ENCODE measurements around the gene ENOX1. TPM values are rescaled to one million over a fixed set of nuclear protein-coding genes. Genes with fewer than 3 reads are reported as not detected.

Gene ENOX1
- total RNA-seq, 2 experiments from 2014 or later: not detected

DNA sequence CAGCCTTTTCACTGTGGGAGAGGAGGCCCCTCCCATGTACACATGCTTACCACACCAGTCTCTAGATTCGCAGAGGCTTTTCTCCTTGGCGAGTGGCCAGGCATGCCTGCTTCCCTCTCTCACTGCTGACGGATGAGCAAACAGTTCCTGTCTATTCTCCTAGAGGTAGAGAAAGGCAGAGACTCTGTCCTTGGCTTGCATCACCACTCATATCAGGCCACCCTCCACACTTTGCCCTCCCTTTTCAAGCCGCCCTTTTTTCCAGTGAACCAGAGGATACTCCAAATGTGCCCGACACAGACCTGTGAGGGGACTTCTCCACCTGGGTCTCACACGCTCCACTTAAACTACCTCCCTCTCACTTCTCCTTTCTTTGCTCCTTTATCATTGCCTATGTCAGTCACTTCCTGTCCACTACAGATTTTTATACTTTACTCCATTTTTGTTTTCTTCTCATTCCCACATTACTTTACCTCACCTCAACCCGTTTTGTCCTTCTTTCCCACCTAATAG, 478.8 kb downstream of the ENOX1 start:
- ATAC-seq (ENCODE audit: low read depth) (no peak), DNase-seq (no peak)
- Mint-ChIP-seq H3K4me3 (no peak overlapping the region), H3K4me1 (no peaks in the 10 kb centered on the region), H3K36me3 (no peaks in the 10 kb centered on the region), H3K27me3 (peaks cover 36% of the 10 kb centered on the region), H3K27ac (no peak overlapping the region), H3K9me3 (no peaks in the 10 kb centered on the region)
- POLR2A ChIA-PET: no interaction called here

DNA sequence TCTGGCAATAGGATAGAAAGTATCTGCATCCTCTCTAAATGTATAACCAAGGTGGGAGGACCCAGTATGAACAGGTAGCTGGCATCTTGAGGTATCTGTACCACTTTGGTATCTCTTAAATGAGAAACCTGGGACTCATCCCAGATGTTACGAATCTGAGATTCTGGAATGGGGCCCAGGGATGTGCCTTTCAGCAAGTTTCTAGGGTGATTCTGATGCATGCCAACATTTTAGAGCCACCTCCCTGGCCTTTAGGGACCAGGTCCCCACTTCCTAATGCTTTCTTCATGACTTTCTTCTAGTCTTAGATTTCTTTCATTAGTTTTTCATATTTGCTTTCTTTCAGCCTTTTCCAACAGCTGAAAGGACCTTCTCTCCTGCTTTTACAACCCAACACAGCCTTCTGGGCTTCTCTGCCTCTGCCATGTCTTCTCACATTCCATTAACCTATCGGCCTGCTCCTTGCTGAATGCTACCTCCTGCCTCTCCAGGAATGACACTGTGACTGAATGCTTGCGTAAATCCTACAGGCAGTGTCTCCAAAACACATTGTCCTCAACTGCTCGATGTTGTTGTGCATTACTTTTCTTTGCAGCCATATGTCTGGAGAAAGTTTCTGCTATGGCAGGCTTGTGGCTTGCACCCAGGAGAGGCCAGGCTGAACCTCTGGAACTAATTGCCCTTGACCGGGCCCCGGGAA, 479.4 kb downstream of the ENOX1 start:
- Mint-ChIP-seq H3K27me3 (peaks cover 41% of the 10 kb centered on the region), H3K27ac (no peak overlapping the region), H3K9me3 (no peaks in the 10 kb centered on the region), H3K4me3 (no peak overlapping the region), H3K4me1 (no peaks in the 10 kb centered on the region), H3K36me3 (no peaks in the 10 kb centered on the region)
- ATAC-seq (ENCODE audit: low read depth) (no peak), DNase-seq (no peak)
- POLR2A ChIA-PET: no interaction called here

- Mint-ChIP-seq H3K4me3 (no peak overlapping the region), H3K27ac (no peak overlapping the region), H3K36me3 (no peaks in the 10 kb centered on the region), H3K4me1 (no peaks in the 10 kb centered on the region), H3K27me3 (peaks cover 36% of the 10 kb centered on the region), H3K9me3 (no peaks in the 10 kb centered on the region)
- POLR2A ChIA-PET: no interaction called here
- ATAC-seq (ENCODE audit: low read depth) (no peak), DNase-seq (no peak)
These were observed 480.4 kb downstream of the ENOX1 start for GRCh38 chr13:43306372-43306771.

GRCh38 chr13:43305416-43305815, 481.4 kb downstream of the ENOX1 start:
- H3K36me3 Mint-ChIP-seq: no peaks in the 10 kb centered on the region
- no peak overlapping the region for H3K27ac Mint-ChIP-seq
- ATAC-seq (ENCODE audit: low read depth) (no peak), DNase-seq (no peak)
- POLR2A ChIA-PET: no interaction called here
- no peak overlapping the region for H3K4me3 Mint-ChIP-seq
- no peaks in the 10 kb centered on the region for H3K4me1 Mint-ChIP-seq
- peaks cover 32% of the 10 kb centered on the region for H3K27me3 Mint-ChIP-seq
- no peaks in the 10 kb centered on the region for H3K9me3 Mint-ChIP-seq

GRCh38 chr13:43304945-43305344, 481.8 kb downstream of the ENOX1 start:
- Mint-ChIP-seq H3K36me3 (no peaks in the 10 kb centered on the region), H3K27ac (no peak overlapping the region), H3K9me3 (no peaks in the 10 kb centered on the region), H3K27me3 (peaks cover 37% of the 10 kb centered on the region), H3K4me3 (no peak overlapping the region), H3K4me1 (no peaks in the 10 kb centered on the region)
- no peak for ATAC-seq (ENCODE audit: low read depth)
- POLR2A ChIA-PET: no interaction called here
- DNase-seq: no peak

DNA sequence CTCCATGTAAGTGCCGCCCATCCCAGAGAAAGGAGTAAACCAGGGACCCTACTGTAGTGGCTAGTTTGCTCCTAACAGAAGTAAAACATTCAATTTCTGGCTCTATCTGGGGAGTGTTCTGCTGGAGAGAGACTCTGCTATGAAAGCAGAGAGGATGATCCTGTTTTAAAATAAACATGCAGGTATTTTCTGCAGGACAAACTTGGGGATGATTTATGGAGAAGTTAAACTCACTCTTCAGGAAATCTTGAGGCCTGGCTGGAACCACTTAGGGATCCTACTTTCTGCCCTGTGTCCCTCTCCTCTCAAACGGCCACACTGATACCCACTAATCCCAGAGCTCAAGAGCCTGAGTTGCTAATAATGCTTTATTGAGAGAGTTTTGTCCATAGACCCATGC, 482.3 kb downstream of the ENOX1 start:
- Mint-ChIP-seq H3K27me3 (peaks cover 41% of the 10 kb centered on the region), H3K27ac (no peak overlapping the region), H3K4me1 (no peaks in the 10 kb centered on the region), H3K36me3 (no peaks in the 10 kb centered on the region), H3K4me3 (no peak overlapping the region), H3K9me3 (no peaks in the 10 kb centered on the region)
- POLR2A ChIA-PET: no interaction called here
- no peak for DNase-seq
- no peak for ATAC-seq (ENCODE audit: low read depth)

DNA sequence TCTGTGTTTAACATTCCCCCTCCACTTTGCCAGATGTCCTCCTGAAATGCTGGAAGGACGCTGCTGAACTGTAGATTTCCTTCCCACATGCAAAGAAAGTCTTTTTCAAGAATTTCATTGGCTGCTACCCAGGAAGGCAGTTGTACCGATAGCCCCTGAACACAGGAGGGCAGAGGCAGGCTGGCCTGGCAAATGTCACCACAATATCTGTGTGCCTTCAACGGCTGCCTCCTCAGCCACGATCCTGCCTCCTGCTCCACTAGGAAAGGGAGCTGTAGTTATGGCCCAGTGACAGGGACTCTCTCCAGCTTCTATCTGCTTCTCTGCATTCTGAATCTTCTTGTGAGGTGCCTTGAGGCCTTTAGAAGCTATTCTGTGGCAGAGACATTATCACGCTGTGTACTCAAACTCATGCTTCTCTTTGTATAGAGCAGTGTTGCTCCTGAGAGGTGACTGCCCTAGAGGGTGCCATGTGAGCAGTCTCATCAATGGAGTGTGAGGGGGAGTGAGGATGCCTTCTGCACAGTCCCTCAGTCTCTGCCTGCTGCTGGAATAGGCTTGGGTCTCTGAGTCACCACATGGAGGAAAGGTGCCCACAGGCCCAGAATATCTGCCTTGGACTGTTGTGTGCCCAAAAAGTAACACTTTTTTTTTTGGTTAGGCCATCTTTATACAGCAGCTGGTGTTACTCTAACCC, 483.6 kb downstream of the ENOX1 start:
- POLR2A ChIA-PET: no interaction called here
- no peaks in the 10 kb centered on the region for H3K9me3 Mint-ChIP-seq
- DNase-seq (no peak), ATAC-seq (ENCODE audit: low read depth) (peak; percentile 50)
- H3K36me3 Mint-ChIP-seq: no peaks in the 10 kb centered on the region
- no peak overlapping the region for H3K27ac Mint-ChIP-seq
- H3K4me1 Mint-ChIP-seq: no peaks in the 10 kb centered on the region
- peaks cover 37% of the 10 kb centered on the region for H3K27me3 Mint-ChIP-seq
- no peak overlapping the region for H3K4me3 Mint-ChIP-seq

- Mint-ChIP-seq H3K4me1 (no peaks in the 10 kb centered on the region), H3K27me3 (peaks cover 35% of the 10 kb centered on the region), H3K4me3 (no peak overlapping the region), H3K27ac (no peak overlapping the region), H3K9me3 (no peaks in the 10 kb centered on the region), H3K36me3 (no peaks in the 10 kb centered on the region)
- ATAC-seq (ENCODE audit: low read depth) (no peak), DNase-seq (no peak)
- POLR2A ChIA-PET: no interaction called here
These were observed 485.3 kb downstream of the ENOX1 start for GRCh38 chr13:43301346-43301969.

DNA sequence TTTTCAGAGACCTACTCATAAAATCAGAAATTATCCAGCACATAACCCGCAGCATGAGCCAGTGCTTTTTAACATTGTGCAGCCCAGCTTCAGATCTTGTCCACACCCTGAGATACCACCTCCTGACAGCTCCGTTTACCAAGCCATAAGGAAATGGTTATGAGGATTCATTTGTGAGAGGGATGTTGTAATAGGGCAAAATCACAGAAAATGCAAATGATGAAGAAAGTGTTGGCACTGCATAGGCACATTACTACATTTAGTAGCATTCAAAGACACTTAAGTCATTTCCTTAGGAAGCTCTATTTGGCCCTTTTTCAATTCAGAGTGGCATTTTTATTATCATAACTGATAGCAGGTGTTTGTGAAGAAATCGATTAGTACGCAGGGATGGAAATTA, 485.9 kb downstream of the ENOX1 start:
- ATAC-seq (ENCODE audit: low read depth): no peak
- peaks cover 34% of the 10 kb centered on the region for H3K27me3 Mint-ChIP-seq
- no peaks in the 10 kb centered on the region for H3K36me3 Mint-ChIP-seq
- H3K27ac Mint-ChIP-seq: no peak overlapping the region
- H3K4me1 Mint-ChIP-seq: no peaks in the 10 kb centered on the region
- POLR2A ChIA-PET: no interaction called here
- no peak overlapping the region for H3K4me3 Mint-ChIP-seq
- no peak for DNase-seq
- H3K9me3 Mint-ChIP-seq: no peaks in the 10 kb centered on the region

DNA sequence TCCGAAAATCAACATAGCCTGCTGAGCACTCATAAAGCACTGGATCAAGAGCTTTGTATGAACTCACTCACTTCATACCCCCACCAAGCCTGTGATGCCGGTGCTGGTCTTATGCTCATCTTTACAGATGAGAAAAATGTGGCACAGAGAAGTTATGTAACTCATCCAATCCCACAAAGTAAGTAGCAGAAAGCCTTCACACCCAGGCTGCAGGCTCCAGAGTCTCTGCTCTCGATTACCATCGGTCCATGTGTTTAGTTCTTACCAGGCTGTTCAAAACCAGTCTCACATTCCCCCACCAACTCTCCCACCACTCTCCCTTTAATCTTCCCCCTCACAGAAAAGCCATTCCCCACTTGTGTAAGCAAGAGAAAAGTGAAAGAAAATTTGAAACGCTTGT, 487.4 kb downstream of the ENOX1 start:
- ATAC-seq (ENCODE audit: low read depth) (no peak), DNase-seq (no peak)
- H3K36me3 Mint-ChIP-seq: no peaks in the 10 kb centered on the region
- peaks cover 29% of the 10 kb centered on the region for H3K27me3 Mint-ChIP-seq
- H3K9me3 Mint-ChIP-seq: no peaks in the 10 kb centered on the region
- no peak overlapping the region for H3K4me3 Mint-ChIP-seq
- H3K4me1 Mint-ChIP-seq: no peaks in the 10 kb centered on the region
- H3K27ac Mint-ChIP-seq: no peak overlapping the region
- POLR2A ChIA-PET: no interaction called here

GRCh38 chr13:43298816-43299215, 488.0 kb downstream of the ENOX1 start:
- POLR2A ChIA-PET: no interaction called here
- no peak overlapping the region for H3K4me3 Mint-ChIP-seq
- DNase-seq (no peak), ATAC-seq (ENCODE audit: low read depth) (no peak)
- H3K27ac Mint-ChIP-seq: no peak overlapping the region
- H3K36me3 Mint-ChIP-seq: no peaks in the 10 kb centered on the region
- H3K4me1 Mint-ChIP-seq: no peaks in the 10 kb centered on the region
- no peaks in the 10 kb centered on the region for H3K9me3 Mint-ChIP-seq
- peaks cover 27% of the 10 kb centered on the region for H3K27me3 Mint-ChIP-seq

- Mint-ChIP-seq H3K27ac (no peak overlapping the region), H3K4me3 (no peak overlapping the region), H3K27me3 (peaks cover 27% of the 10 kb centered on the region), H3K4me1 (no peaks in the 10 kb centered on the region), H3K9me3 (no peaks in the 10 kb centered on the region), H3K36me3 (no peaks in the 10 kb centered on the region)
- DNase-seq (no peak), ATAC-seq (ENCODE audit: low read depth) (no peak)
- POLR2A ChIA-PET: no interaction called here
These were observed 488.6 kb downstream of the ENOX1 start for GRCh38 chr13:43297967-43298678.

DNA sequence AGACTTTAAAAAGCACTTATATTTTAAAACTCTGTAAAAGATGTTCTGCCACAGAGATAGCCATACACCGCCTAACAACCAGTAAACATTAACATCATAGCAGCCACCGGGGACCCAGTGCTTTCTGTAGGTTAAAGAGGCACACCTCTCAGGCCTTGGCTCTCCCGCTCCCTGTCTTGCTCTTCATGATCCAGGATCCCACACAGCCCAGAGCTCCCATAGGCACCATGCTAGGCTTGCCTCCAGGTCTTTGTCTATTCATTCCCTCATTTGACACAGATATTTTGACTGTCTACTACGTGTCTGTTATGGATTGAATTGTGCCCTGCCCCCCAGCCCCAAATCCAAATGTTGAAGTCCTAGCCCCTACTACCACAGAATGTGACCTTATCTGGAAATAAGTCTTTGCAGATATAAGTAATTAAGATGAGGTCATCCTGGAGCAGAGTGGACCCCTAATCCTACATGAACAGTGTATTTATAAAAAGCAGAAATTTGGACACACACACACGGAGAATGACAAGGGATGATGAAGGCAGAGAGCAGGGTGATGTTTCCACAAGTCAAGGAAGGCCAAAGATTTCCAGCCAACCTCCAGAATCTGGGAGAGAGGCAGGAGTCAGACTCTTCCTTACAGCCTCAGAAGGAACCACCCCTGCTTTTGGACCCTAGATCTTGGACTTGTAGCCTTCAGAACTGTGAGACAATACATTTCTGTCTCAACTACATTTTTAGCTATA, 490.8 kb downstream of the ENOX1 start:
- no peak overlapping the region for H3K27ac Mint-ChIP-seq
- POLR2A ChIA-PET: no interaction called here
- no peaks in the 10 kb centered on the region for H3K36me3 Mint-ChIP-seq
- H3K4me1 Mint-ChIP-seq: no peaks in the 10 kb centered on the region
- peaks cover 21% of the 10 kb centered on the region for H3K27me3 Mint-ChIP-seq
- no peaks in the 10 kb centered on the region for H3K9me3 Mint-ChIP-seq
- no peak for ATAC-seq (ENCODE audit: low read depth)
- no peak overlapping the region for H3K4me3 Mint-ChIP-seq
- DNase-seq: no peak
